ENCODE measurements around the gene DDX17.

DDX17 gene

DNA sequence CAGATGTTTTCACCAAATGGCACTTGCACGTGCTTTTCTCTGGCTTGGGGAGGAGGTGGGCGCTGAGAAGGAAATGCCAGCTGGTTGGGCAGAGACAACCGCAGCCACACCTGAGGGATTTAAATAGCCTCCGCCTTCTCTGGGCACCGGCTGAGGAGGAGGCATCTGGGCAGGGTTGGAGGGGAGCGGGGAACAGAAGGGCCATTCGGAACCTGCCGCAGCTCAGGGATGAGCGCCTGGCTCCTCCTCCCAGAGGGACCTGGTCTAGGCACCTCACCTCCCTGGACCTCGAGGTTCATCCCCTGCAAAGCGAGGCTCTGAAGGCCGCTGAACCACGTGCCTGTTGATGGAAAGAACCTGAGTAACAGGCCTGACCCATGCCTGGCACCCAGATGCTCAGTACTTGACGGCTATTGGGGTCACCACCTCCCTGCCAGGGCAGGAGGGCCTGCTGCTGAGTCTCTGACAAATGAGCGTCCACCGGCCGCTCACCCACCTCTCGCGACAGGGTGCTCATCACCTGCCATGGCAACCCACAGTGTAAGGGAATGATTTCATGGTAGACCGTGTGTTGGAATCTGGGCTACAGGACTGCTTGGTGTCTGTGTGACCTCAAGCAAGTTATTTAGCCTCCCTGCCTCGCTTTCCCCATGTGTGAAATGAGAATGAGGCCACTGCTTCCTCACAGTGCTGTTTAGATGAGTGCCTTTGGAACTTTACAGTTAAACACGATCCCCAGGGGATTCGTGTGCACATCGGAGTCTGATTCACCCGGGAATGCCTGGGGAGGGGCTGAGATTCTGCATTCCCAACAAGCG is 40.2 kb downstream of the DDX17 start:
- DNase-seq (ENCODE audit: low spot score): no peak

DNA sequence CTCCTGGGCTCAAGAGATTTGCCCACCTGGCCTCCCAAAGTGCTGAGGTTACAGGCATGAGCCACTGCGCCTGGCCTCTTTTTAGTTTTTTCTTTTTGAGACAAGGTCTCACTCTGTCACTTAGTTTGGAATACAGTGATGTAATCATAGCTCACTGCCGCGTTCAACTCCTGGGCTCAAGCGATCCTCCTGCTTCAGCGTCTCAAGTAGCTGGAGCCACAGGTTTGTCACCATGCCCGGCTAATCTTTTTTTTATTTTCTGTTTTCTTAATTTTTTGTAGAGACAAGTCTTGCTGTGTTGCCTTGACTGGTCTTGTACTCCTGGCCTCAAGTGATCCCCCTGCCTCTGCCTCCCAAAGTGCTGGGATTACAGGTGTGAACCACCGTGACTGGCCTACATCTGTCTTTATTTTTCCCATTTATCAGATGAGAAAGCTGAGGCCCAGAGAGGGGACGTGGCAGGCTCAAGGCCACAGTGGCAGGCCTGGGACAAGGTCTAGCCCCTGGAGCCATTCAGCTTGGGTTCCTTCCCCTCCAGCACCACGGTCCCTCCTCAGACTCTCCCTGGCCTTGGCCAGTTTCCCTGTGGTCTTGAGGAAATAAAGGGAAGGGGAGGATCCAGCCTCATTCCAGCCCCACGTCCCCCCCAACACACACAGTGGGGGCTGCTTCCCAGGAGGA is 41.0 kb downstream of the DDX17 start:
- DNase-seq (ENCODE audit: low spot score): no peak

DNA sequence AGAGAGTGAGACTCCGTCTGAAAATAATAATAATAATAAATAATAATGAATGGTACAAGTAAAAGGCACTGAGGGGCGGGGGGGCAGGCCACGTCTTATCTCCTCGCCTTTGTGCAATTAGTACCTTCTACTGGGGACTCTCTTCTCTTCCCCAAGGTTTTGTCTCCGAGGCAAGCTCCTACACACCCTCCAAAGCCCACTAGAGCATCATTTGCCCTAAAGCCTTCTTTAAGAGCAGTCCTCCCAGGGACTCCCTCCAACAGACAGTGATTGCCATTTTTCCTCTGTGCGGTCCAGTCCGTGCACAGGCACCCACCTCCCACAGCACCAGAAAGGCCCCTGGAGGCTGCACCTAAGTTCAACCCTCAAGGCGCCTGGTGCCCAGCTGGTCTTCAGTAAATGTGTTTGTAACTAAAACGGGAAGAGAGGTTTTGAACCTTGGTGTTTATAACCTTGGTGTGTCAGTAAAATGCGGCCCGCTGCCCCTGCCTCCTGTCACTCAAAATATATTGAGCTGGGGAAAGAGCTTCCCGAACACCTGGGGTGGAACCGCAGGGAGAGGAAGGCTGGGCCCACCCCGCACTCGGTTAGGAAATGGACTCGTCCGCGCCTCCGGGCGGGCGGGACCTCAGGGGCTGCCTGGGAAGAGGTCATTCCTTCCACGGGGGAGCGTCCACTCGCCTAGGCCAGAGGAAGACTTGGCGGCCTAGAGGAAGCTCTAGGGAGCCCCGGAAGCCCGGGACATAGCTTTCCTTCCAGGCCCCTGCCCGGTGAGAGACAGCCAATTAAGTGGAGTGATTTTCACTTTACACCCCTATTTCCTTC is 42.9 kb downstream of the DDX17 start:
- DNase-seq (ENCODE audit: low spot score): peak; percentile 96

DNA sequence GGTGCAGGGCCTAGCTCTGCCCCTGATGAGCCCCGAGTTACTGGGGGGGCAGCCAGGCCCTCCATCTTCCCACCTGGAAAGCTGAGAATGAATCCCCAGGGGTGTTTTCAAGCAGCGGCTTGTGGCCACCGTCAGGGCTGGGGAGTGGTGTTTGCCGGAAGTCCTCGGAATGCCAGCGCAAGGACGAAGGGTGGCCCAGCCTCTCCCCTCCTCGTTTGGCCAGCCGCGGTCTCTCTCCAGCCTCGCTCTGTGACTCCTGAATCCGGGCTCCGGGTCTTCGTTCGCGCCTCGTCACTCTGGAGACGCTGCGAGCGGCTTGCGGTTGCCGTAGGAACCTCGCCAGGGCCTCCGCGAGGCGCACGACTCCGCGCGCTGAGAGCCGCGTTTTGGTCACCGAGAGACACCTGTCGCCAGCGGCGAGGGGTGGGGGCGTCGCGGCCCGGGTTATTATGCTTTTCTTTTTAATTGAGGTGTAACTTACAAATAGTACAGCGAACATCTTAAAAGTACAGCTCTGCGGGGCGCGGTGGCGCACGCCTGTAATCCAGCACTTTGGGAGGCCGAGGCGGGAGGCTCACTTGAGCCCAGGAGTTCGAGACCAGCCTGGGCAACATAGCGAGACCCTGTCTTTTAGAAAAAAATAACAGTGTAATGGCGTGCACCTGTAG is 44.6 kb downstream of the DDX17 start:
- DNase-seq (ENCODE audit: low spot score): peak; percentile 85

DNA sequence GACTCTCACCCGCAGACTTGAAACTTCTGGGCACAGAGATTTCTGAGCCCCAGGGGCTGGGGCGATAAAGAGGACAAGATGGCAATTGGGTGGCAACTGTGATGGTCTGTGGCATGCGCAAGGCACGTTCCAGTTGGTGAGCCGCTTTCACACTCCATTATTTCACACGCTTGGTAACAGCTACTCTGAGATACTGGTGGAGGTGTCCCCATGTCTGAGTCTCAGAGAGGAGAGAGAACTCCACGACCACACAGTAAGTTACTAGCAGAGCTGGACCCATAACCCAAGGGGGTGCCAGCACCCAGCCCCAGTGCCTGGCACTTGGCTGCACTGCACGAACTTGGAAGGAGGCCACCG is 45.1 kb downstream of the DDX17 start:
- no peak for DNase-seq (ENCODE audit: low spot score)

DNA sequence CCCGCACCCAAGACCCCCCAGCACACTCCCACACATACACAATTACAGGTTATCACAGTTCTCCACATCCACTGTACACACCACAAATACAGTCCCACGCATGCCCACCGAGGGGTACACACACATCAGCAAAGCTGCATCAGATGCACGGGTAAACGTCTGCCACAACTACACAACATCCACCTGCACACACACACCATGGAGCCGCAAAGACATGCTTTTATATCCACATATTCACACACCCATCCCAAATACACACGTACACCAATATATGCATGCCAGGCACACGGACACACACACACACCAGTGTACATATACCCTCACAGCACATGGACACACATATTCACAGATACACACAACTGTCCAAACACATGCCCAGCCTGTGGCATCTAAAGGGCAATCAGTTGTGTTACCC is 45.7 kb downstream of the DDX17 start:
- DNase-seq (ENCODE audit: low spot score): no peak

DNA sequence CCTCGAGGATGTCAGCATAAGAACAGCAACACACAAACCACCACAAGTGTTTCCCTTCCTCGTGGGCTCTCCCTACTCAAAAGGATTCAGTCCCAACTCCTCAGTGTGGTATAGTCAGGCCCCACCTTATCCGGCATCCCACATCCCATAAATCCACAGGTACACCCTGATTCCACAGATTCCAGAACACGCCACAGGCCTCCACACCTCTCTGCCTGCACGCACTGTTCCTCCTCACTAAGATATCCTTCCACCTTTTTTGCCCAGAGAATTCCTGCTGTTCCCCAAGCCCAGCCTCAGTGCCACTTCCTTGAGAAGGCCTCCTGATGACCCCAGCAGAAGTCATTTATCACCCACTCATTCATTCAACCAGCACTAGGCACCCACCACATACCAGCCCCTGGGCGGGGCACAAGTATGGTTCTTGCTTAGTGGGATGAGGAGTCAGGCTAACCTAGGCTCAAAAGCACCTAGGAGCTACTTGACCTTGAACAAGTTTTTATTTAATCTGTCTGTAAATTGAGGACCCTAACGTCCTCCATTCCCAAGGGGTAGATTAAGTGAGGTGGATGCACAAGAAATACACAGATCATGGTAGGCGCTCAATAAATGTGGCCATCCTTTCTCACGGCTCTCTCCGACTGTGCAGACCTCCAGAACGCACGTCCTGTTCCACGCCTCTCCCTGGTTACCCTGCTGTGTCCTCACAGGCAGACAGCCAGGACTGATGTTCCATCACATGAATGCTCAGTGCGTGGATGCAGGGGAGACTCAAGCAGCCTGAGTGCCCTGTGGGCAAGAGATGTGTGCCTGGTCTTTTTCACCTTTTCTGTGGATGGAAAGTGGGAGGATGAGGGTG is 49.0 kb downstream of the DDX17 start:
- no peak for DNase-seq (ENCODE audit: low spot score)

DNA sequence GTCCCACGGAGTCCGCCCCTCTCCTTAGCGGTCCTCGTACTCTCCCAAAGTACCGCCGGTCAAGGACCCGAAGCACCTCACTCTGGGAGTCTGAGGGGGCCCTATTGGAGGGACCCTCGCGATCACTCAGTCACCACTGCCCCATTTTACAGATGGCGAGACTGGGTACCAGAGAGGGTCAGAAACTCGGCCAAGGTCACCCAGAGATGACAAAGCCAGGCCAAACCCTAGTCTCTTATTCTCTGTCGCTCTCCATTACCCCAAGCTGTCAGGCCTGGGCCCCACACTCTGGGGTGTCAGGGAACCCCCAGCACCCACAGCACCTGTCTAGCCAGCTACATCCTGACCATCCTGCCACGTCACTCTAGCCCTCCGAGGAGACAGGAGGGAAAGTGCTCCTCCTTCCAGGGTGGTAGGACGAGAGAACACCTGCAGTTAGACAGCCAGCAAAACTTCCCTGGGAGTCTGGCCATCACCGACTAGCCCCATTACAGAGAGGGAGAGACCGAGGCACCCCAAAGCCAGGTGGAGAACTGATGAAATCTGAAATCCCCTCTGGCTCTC is 49.8 kb downstream of the DDX17 start:
- DNase-seq (ENCODE audit: low spot score): no peak

DNA sequence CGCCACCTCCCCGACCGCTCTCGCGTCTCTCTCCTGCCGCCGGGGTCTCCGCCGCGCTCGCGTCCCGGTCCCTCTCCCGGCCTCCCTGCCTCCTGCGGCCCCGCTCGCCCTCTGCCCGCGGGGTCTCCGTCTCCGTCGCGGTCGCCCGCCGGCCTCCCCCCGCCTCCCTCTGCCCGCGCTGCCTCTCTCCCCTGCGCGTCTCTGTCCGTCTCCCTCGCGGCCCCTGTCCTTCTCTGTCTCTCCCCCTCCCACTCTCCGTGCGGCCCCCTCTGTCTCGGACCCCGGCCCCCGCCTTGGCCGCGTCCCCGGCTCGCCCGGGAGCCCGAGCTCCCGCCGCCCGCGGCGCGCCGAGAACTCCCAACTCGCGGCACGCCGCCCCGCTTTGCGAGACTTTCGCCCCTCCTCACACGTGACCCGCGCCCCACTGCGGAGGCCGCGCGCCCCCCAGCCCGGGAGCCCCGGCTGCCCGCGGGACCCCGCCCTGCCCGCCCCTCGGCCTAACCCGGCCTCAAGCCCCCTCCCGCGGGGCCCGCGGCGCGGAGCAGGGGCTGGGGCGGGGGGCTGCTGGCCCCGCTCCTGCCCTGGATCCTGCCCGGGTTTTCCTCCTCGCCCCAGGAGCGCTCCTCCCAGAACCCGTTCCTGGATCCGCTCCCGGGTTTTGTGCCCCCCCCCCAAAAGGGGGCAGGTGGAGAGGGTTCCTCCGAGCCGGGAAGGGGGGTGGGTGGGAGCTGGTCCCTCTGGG is 50.4 kb downstream of the DDX17 start:
- DNase-seq (ENCODE audit: low spot score): peak; percentile 85

DNA sequence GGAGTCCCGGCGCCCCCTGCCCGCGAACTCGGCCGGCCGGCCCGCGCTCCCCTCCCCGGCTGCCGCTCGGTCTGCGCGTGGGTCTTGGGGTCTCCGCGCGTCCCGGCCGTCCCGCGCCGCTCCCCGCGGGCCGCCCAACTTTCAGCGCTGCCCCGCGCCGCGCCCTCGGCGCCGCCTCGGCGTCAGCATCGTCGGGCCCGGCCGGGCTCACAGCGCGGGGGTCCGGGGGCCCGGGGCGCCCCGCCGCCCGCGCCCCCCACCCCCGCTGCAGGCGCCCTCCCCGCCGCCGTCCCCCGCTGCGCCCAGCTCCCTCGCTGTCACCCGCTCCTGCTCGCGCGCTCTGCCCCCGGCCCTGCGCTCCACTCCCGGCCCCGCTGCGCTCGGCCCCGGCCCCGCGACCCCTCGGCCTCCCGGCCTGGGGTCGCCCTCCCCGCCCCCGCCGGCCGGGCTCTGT is 51.0 kb downstream of the DDX17 start, which contains the start of gene KCNJ4:
KCNJ4 (minus strand) TSS at position 124 of the 454 bp plus-strand sequence. CDS start 27,067 bp downstream, outside the sequence.
- no peak for DNase-seq (ENCODE audit: low spot score)

DNA sequence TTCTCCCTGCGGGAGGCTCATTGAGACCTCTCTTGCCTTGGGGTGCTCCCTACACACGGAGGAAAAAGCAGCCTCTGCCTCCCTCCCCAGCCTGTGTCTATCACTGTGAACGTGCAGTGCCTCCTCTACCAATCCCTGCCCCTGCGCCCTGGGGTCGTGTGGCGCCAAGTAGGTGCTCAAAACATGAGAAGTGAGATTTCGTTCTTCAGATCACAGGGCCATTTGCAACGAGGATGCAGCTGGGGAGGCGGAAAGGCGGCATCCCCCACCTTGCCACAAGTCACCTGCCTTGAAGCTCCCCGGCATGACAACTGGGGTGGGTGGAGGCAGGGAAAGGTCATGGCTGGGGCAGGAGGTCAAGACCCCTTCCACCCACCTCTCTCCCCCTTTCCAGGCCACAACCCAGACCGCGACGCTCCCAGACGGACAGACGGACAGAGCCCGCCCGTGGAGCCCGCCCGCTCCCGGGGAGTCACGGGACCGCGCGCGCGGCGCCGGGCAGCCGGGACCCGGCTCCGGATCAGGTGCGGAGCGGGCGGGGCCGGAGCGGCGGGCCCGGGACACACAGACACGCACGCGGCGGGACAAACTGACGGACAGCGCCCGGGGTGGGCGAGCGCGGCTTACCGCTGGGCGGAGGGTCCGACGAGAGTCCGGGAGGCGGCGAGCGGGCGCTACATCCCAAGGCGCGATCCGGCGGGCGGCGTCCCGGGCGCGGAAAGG is 51.6 kb downstream of the DDX17 start:
- no peak for DNase-seq (ENCODE audit: low spot score)

DNA sequence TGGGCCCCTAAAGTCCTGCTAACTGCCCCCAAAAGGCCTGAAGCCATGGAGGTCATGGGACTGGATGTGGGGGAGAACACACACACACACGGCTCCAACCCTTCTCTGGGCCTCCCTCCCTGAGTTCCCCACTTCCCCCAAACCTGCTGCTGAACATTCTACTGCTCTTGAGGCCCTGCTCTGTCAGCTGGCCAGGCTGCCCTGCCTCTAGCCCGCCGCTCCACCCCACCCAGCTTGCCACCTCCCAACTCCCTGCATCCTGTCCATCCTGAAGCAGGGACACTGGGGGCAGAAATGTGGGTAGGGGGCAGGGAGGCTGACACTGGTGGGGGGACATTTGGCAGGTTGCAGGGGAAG is 52.1 kb downstream of the DDX17 start:
- DNase-seq (ENCODE audit: low spot score): no peak

DNA sequence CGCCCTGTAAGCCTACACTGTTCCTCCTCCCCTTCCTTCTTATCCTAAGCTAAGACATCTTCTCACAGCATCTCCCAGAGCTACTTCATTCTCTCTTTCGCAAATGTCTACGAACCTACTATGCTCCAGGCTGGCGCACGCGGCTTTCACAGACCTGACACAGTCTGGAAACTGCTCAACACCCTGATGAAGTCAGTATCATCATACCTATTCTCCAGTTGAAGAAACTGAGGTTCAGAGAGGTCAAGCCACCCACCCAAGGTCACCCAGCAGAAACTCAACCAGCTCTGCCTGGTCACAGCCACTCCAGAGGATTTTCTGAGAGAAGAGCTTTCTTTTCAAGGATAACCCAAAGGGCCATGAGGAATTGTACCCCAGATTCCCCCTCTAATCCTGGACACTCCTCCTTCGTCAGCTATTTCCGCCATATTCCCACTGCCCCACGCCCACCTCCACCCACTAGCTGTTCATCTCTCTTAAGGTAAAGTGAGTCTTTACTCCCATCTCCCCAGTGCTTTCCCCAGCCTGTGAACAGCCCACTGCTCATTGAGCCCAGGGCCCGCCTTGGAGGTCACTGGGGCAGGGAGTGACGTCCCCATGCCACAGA is 52.9 kb downstream of the DDX17 start:
- no peak for DNase-seq (ENCODE audit: low spot score)

DNA sequence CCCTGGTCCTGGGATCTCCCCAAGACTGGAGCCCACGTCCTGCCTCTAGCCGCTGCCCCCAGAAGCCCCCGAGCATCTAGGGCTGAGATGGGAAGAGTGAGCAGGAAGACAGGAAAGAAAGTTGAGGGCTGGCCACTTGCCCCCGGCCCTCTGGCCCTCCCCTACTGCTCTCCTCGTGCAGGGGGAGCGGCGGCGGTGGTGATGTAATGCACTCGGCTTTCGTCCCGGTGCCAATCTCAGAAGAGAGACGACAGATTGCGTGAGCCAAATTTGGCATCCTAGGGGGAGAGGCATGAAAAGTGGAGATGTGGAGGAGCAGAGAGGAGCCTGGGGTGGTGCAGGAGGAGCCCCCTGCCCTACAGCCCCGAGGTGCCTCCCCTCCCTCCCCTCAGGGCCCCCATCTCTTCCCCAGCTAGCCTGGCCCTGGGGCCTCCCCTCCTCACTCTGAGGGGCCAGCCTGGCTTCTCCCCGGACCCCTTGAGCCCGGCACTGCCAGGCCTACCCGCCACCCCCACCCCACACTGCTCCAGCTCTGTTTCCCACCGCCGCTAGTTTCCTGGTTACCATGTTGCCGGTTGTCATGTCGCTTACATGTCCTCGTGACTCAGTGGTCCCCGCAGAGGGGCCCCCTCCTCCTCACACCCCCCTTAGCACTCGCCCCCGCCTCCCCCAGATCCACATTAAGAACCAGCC is 53.6 kb downstream of the DDX17 start:
- no peak for DNase-seq (ENCODE audit: low spot score)

DNA sequence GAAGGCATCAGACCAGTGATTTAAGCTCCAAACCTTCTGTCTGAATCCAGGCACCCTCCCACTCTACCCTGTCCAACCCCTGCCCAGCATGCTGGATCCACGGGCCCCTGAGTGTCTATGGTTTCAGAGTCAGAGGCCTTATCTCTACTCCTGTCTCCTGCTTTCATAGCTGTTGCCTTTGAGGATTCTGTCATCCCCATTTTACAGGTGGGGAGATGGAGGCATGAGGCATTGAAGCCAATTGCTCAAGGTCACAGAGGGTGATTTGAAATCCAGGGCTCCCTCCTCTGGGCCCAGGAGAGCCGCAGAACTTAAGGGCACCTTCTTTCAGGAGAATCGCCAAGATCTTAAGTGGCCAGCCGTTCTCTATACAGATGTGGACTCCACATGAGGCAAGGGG is 54.2 kb downstream of the DDX17 start:
- DNase-seq (ENCODE audit: low spot score): no peak

DNA sequence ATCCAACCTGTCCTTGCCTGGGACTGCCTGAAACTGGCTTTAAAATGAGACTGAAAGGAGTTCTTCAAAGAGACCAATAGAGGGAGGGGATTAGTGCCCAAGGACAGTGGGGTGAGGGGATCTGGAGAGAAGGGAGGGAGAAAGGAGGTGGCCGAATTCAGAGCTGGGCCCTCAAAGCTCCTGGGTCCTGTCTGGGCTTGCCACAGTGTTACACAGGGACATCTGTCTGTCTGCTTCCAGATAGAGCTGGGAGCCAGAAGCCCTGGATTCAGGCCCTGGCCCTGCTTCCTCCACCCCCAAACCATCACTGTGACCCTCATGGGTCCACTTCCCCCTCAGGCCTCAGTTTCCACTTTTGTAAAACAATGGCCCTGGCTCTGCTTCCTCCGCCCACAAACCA is 54.7 kb downstream of the DDX17 start:
- DNase-seq (ENCODE audit: low spot score): no peak

DNA sequence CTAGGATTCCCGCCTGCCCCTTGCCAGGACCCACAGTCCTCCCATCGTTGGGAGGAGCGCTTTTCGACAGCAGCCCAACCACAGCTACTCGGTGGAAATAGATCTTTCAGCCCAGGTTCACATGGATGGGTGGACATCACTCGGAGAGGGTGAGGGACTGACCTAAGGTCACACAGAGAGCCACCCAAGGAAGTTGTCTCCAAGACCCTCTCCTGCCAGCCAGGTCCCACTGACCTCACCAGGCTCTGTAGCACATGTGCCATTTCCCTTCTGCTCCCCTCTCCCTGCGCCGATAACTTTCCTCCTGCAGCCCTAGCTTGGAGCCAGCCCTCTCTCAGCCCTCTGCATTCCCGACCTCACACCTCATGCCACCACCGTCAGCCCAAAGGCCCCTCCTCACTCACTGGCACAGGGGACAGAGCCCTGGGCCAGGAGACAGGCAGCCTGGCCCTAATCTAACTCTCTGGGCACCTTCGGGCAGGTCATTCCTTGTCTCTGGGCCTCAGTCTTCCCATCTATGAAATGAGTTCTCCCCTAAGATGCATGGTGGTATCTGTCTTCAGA is 55.8 kb downstream of the DDX17 start:
- DNase-seq (ENCODE audit: low spot score): no peak

DNA sequence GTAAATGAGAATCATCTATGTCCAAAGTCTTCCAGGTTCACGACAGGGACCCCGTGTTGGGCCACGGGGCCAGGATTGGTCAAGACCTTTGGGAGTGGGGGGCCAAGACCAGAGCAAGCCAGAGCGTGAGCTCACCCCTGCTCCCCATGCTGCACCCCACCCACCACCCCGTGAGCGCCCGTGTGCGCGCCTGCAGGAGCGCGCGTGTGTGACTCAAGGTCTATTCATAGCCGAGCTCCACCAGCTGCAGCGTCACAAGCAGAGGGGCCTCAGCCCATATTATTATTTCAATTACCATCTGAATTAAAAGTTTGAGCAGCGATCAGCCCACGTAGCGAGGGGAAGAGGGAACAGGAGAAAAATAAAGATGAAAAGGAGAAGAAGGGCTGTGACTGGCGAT is 56.3 kb downstream of the DDX17 start:
- no peak for DNase-seq (ENCODE audit: low spot score)

Measured in HuH-7 (cell line).